Keratinocyte (primary cell): ENCODE results near the gene GARIN3.

Experiments
- CTCF ChIP-seq, 3 experiments: IDR thresholded peaks in 1 of 3; conservative IDR thresholded peaks in 1 of 3; optimal IDR thresholded peaks in 1 of 3; 2 replicates in 2 of 3; 3 replicates in 1 of 3; pipeline versions ENCODE3 to v1.5.1; 2011; ENCODE audit warnings: low read length in 3 of 3, mild to moderate bottlenecking in 3 of 3, moderate library complexity in 2 of 3, control low read depth in 1 of 3, inconsistent platforms in 1 of 3; ENCODE audit not compliant: insufficient read depth in 2 of 3; ENCODE audit errors: extremely low read depth in 1 of 3
- EZH2 ChIP-seq: IDR thresholded peaks from one replicate; pipeline ENCODE4 v1.6.1; 2012; ENCODE audit warnings: inconsistent platforms, mild to moderate bottlenecking, low read length, moderate library complexity

- TF ChIP-seq CTCF (optimal IDR thresholded peaks at IDR 0.05 in 1 of 3, IDR thresholded peaks at IDR 0.05 in 1 of 3, conservative IDR thresholded peaks at IDR 0.05 in 1 of 3; ENCODE audit: extremely low read depth in 1 of 3, insufficient read depth in 2 of 3, low read length in 3 of 3), result no peak
- TF ChIP-seq EZH2, result no peak
Measured at GRCh38 chr5:157162919-157163510, 3.0 kb downstream of the GARIN3 start.
